HG02798 (cell line): ENCODE data around the gene RPL21.
"Not testable (repeated sequence)": the region's sequence is repeated elsewhere in the genome, so short reads cannot be mapped to it uniquely, and the experiment has no call there.

Source experiments
- ATAC-seq: cut with Tn5 transposase; IDR thresholded peaks from one replicate; pipeline ENCODE4 v1.9.1; 2021; ENCODE audit warnings: mild to moderate bottlenecking; ENCODE audit not compliant: unreplicated experiment, poor library complexity

The RPL21 gene

DNA sequence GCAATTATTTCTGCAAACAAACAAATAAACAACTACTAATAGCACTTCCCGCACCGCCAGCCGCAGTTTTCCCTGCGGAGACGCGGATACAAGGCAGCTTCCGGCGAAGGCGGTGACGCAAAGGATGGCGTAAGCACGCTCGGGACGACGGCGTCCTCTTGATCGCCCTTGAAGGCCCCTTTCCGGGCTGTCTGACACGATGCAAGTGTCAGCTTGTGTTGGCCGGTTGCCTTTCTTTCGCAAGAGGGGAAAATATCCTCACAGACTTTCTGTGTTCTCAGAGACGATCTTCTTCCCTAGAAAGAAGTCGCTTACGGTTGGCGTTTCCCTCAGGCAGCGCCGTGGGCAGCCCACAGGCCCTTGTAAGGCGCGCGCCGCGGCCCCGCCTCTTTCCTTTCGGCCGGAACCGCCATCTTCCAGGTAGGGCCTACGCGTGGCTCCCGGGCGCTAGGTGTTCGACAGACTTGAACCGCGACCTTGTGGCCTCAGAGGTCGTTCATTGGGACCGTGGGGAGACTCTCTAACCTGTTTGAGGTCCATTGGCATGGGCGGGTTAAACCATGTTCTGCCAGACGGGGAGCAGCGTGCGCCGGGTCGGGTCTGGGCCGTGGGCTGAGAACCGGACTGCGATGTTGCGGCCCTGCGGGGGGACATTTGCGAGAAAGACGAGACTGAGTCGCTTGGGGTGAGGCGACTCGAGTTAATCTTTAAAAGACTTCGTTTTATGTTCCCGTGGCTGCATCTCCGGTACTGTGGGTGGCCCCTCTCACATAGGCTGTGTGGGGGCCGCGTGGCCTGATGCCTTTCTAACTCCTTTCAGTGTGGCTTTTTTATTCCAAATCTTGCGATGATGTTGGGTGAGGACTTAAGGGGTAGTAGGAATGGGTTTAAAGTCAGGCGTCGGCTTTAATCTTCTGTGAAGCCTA lies at the start of gene RPL21:
RPL21 (plus strand) TSS at position 393 of the 926 bp plus-strand sequence. CDS start 2,219 bp downstream, outside the sequence.
- peak; percentile 95 for ATAC-seq

DNA sequence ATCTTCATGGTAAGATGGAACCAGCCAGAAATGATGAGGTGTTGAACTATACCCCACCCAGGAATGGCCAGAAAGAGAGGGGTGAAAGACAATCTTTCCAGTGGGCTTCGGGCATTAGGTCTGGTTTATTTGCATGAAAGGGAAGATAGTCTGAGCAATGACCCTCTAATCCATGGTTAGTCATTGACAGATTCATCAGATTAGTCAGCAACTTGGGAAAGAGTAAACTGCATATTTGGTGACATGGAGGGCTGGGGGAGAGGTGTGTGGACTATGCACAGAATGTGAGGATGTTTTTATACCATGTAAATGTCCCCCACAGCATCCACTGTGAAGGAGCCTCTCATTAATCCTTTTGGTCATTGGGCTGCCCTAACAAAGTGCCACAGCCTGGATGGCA lies 49.7 kb upstream of the RPL21 start:
- no peak for ATAC-seq

DNA sequence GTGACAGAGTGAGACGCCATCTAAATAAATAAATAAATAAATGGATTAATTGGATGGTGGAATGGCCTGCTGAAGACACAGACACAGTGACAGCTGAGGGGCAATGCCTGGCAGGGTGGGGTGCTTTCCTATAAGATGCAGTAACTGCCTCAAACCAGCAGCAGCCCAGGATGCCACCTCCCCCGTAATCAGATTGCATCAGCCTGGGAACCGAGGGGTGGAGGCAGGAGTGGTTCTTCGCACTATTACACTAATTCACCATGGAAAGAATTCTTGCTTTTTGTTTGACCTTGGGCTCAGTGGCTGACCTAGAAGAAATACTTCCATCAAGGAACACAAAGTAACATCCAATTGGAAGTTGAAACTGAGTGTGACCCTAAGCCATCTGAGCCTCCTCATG lies 48.2 kb upstream of the RPL21 start:
- no peak for ATAC-seq

DNA sequence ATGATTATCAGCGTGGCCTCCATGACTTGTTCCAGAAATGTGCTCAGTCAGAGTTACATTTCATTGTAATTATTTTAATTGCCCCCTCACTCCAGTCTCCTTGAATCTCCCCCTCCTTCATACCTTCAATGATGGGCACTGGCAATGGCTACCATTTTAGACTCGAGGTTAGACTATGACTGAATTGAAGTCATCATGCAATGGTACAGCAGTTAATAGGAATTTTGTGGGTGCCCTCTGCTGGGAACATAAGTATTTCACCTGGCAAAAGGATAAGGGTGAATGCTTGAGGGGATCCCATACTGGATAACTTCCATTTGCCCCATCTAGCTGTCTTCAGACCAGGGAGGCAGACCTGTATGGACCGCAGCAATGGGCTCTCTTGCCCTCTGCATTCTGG lies 47.5 kb upstream of the RPL21 start:
- no peak for ATAC-seq

- no peak for ATAC-seq
Measured at GRCh38 chr13:27208514-27208913, 42.8 kb upstream of the RPL21 start.

DNA sequence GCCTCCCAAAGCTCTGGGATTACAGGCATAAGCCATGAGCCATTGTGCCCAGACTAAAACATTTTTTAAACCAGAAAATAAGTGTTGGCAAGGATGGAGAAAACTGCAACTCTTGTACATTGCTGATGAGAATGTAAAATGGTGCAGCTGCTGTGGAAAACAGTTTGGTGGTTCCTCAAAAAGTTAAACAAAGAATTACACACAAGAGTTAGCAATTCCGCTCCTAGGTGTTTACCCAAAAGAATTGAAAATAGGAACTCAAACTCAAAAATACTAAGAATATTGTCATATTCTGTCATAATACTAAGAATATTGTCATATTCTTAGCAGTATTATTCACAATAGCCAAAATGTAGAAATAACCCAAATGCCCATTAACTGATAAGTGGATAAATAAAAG lies 40.1 kb upstream of the RPL21 start:
- ATAC-seq: no peak

DNA sequence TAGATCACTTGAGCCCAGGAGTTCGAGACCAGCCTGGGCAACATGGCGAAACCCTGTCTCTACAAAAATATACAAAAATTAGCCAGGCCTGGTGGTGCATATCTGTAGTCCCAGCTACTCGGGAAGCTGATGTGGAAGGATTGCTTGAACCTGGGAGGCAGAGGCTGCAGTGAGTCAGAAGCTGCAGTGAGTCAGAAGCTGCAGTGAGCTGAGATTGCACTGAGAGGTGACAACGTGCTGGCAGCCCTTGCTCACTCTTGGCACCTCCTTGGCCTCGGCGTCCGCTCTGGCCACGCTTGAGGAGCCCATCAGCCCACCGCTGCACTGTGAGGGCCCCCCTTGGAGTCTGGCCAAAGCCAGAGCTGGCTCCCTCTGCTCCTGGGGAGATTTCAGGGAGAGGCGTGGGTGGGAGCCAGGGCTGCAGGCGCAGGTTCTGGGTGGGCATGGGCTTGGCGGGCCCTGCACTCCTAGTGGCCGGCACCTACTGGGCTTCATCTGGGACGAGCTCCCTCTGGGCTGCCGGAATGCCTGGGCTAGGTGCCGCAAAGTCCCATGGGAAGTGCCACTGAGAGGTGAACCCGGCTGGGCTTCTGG lies 39.5 kb upstream of the RPL21 start:
- ATAC-seq: no peak

DNA sequence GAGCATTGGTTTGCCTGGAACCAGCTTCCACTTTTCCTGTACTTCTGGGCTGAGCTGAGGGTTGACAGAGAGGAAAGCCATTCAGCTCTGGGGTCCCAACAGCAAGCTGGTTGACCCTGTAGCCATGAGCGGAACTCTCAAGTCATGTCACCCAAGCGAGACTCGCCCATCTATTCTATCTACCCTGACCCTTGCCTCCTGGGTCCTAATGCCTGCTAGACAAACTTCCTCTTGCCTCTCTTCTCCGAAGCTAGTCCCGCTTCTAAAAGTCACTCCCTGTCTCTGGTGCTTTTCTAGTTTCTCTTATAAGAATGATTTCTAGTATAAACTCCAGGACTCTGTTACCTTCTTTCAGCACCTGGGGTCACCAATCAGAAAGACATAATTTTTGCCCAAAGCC lies 38.0 kb upstream of the RPL21 start:
- ATAC-seq: not testable (repeated sequence)

- ATAC-seq: not testable (repeated sequence)
Measured at GRCh38 chr13:27217791-27218190, 33.6 kb upstream of the RPL21 start.

DNA sequence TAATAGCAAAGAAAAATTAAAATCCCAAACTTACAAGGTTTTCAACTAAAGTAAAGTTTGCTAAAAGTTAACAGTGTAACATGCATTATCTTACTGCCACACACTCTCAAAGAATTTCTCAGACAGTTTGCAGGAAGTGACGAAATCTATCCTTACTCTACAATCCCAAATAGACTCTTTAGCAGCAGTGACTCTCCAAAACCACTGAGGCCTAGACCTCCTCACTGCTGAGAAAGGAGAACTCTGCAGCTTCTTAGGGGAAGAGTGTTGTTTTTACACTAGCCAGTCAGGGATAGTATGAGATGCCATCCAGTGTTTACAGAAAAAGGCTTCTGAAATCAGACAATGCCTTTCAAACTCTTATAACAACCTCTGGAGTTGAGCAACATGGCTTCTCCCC lies 32.5 kb upstream of the RPL21 start:
- not testable (repeated sequence) for ATAC-seq

GRCh38 chr13:27219611-27220010 lies 31.7 kb upstream of the RPL21 start:
- no peak for ATAC-seq

GRCh38 chr13:27222100-27222499 lies 29.3 kb upstream of the RPL21 start:
- peak; percentile 71 for ATAC-seq

DNA sequence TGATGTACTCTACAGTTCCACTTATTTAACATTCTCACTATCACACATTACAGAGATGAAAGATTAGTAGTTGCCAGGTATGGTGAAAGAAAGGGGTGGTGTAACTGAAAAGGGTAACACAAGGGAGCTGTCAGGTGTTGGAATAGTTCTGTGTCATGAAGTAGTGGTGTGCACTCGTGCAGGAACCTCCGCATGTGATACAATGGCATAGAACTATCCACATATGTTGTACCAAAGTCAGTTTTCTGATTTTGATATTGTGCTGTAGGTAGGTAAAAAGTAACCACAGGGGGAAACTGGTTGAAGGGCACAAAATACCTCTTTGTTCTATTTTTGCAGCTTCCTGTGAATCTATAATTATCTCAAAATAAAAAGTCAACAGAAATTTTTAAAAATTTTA lies 24.4 kb upstream of the RPL21 start:
- ATAC-seq: no peak

DNA sequence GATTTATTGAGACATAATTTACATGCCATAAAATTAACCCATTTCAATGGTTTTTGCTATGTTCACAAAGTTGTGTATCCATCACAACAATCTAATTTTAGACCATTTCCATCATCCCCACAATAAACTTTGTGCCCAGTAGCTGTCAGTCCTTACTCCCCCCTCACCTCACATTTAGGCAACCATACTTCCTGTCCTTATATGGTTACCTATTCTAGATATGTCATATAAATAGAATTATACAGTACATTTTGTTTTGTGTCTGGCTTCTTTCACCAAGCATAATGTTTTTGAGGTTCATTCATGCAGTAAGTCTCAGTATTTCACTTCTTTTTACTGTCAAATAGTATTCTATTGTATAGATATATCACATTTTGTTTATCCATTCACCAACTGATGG lies 23.2 kb upstream of the RPL21 start:
- no peak for ATAC-seq

- no peak for ATAC-seq
Measured at GRCh38 chr13:27229642-27230041, 21.7 kb upstream of the RPL21 start.

GRCh38 chr13:27233964-27234363 lies 17.4 kb upstream of the RPL21 start:
- ATAC-seq: no peak

GRCh38 chr13:27236478-27236877 lies 14.9 kb upstream of the RPL21 start:
- no peak for ATAC-seq

DNA sequence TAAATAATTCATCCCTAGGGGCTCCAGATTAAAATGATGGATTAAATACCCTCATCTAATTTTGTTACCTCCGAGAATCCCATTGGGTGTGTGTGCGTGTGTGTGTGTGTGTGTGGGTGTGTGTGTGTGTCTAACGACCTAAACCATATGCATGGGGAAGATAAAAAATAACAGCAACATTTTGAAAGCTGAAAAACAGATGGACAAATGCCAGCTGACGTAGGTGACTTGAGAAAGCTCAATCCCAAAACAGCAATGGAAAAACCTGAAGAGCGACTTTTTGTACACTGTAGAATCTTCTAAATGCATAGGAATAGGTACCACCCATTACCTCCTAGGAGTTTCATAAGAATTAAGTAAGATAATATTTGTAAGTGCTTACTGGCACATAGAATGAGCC lies 8.7 kb upstream of the RPL21 start:
- ATAC-seq: no peak

DNA sequence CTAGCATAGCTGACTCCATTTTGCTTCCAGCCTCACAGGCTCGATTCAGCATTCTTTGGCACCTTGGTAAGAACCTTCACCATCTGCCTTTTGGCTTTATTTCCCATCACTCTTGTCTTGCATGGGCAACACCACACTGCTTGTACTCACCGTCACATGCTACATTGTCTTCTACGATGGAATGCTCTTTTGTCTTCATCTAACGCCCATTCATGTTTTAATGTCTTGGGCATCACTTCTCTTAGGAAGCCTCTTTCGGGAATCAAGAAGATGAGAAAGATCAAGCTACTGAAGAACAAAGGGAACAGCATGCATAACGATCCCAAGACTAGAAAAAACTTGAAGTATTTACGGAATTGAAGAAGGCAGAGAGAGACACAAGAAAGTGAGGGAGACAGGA lies 5.7 kb upstream of the RPL21 start:
- ATAC-seq: no peak

- ATAC-seq: peak; percentile 2
Measured at GRCh38 chr13:27250833-27251165, 559 bp upstream of the RPL21 start.

GRCh38 chr13:27252467-27252866 lies 1.1 kb downstream of the RPL21 start:
- no peak for ATAC-seq

GRCh38 chr13:27257233-27257568 lies 5.8 kb downstream of the RPL21 start:
- no peak for ATAC-seq
